Measurements from ENCODE around the gene ODAD3.

ODAD3 gene

DNA sequence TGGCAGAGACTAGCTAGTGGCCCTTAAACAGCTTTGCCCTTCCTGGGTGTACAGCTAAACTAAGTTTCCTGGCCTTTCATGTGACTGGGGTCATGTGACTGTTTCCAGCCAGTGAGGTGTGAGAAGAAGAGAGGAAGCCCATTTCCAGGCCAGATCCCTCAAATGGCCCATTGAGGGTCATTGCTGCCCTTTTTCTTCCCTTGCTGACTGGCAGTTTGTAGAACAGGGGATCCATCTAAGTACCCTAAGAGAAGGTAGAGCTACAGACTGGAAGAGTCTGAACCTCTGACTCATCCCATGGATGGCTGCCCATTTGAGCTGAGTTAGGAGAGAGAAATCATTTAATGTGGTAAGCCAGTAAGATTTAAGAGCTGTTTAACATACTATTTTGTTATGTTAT lies 57.7 kb downstream of the ODAD3 start:
- Histone ChIP-seq H3K27me3 (ENCODE audit: insufficient read depth, poor library complexity, severe bottlenecking) (no peaks in the 10 kb centered on the region), H3K27ac (replicated peaks) (peak overlapping the region; percentile 95), H3K4me3 (replicated peaks; ENCODE audit: insufficient read depth, low read length) (no peak overlapping the region)
- DNase-seq (ENCODE audit: low read depth in 1 of 2, low spot score in 1 of 2): peak; percentile 50 to 74
- peak; percentile 48; the same call in 1 of the 2 replicates for TF ChIP-seq SPI1 (IDR thresholded peaks at IDR 0.05; ENCODE audit: borderline replicate concordance, low read depth)
- no peak for TF ChIP-seq GABPA (IDR thresholded peaks at IDR 0.05; ENCODE audit: low read depth)
- TF ChIP-seq POLR2AphosphoS5 (IDR thresholded peaks at IDR 0.05; ENCODE audit: low read depth): no peak
- TF ChIP-seq, protein P1, sequence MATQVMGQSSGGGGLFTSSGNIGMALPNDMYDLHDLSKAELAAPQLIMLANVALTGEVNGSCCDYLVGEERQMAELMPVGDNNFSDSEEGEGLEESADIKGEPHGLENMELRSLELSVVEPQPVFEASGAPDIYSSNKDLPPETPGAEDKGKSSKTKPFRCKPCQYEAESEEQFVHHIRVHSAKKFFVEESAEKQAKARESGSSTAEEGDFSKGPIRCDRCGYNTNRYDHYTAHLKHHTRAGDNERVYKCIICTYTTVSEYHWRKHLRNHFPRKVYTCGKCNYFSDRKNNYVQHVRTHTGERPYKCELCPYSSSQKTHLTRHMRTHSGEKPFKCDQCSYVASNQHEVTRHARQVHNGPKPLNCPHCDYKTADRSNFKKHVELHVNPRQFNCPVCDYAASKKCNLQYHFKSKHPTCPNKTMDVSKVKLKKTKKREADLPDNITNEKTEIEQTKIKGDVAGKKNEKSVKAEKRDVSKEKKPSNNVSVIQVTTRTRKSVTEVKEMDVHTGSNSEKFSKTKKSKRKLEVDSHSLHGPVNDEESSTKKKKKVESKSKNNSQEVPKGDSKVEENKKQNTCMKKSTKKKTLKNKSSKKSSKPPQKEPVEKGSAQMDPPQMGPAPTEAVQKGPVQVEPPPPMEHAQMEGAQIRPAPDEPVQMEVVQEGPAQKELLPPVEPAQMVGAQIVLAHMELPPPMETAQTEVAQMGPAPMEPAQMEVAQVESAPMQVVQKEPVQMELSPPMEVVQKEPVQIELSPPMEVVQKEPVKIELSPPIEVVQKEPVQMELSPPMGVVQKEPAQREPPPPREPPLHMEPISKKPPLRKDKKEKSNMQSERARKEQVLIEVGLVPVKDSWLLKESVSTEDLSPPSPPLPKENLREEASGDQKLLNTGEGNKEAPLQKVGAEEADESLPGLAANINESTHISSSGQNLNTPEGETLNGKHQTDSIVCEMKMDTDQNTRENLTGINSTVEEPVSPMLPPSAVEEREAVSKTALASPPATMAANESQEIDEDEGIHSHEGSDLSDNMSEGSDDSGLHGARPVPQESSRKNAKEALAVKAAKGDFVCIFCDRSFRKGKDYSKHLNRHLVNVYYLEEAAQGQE (IDR thresholded peaks at IDR 0.05; ENCODE audit: insufficient replicate concordance, low read depth): no peak
- TF ChIP-seq, protein P2, sequence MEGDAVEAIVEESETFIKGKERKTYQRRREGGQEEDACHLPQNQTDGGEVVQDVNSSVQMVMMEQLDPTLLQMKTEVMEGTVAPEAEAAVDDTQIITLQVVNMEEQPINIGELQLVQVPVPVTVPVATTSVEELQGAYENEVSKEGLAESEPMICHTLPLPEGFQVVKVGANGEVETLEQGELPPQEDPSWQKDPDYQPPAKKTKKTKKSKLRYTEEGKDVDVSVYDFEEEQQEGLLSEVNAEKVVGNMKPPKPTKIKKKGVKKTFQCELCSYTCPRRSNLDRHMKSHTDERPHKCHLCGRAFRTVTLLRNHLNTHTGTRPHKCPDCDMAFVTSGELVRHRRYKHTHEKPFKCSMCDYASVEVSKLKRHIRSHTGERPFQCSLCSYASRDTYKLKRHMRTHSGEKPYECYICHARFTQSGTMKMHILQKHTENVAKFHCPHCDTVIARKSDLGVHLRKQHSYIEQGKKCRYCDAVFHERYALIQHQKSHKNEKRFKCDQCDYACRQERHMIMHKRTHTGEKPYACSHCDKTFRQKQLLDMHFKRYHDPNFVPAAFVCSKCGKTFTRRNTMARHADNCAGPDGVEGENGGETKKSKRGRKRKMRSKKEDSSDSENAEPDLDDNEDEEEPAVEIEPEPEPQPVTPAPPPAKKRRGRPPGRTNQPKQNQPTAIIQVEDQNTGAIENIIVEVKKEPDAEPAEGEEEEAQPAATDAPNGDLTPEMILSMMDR (IDR thresholded peaks at IDR 0.05; ENCODE audit: insufficient read depth, low read length): no peak

DNA sequence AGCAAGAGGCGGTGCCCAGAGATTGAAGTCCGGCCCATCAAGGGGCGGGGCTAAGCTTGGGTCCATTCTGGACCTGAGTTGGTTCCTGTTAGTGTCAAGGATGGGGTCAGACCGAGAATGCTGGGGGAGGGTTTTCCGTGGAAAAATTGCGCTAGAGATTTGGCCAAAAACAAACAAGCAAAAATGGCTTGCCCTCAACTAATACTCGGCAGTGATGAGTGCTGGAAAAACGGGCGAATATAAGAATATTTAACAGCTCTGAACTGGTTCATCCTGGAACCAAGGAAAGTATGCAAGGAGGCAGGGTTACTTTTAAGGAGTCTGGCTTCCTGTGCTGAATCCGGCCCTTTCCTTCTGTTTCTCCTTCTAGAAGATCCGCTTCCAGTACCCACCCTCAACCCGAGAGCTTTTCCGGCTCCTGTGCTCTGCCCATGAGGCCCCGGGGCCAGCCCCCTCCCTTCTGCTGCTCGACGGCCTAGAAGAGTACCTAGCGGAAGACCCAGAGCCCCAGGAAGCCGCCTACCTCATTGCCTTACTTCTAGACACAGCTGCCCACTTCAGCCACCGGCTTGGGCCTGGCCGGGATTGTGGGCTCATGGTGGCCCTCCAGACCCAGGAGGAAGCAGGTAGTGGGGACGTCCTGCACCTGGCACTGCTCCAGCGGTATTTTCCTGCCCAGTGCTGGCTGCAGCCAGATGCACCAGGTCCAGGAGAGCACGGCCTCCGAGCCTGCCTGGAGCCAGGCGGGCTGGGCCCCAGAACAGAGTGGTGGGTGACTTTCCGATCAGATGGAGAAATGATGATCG lies 59.6 kb downstream of the ODAD3 start:
- Histone ChIP-seq H3K4me3 (replicated peaks; ENCODE audit: insufficient read depth, low read length) (peak overlapping the region; percentile 68), H3K27ac (replicated peaks) (peak overlapping the region; percentile 95), H3K27me3 (ENCODE audit: insufficient read depth, poor library complexity, severe bottlenecking) (no peaks in the 10 kb centered on the region)
- TF ChIP-seq, protein P1 (IDR thresholded peaks at IDR 0.05; ENCODE audit: insufficient replicate concordance, low read depth): peak; percentile 44
- no peak for TF ChIP-seq GABPA (IDR thresholded peaks at IDR 0.05; ENCODE audit: low read depth)
- peak; percentile 54 to 87 for DNase-seq (ENCODE audit: low read depth in 1 of 2, low spot score in 1 of 2)

DNA sequence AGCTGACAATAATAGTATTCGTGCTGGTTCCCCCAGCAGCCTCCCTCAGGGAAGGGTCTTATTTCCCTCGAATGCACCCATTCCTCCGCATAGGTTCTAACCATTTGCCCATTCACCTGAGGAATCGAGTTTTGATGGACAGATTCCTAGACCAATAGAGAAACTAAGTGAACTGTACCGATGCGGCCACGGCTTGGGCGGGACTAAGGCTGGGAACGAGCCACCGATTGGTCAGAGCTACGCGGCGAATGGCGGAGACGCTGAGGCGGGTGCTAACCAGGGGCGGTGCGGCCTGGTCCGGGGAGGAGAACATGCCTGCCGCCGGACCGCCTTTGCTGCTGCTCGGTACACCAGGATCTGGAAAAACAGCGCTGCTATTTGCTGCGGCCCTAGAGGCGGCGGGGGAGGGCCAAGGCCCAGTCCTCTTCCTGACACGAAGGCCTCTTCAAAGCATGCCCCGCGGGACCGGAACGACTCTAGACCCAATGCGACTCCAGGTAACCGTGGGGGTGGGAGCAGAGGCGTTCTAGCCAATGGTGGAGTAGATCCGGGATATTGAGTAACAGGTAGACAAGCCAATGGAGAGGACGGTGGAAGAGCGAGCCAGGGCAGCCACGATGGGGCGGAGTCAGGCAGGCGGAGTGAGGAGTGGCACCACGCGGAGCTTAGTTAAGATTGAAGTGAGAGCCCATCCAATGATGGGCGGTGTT lies 60.3 kb downstream of the ODAD3 start, which contains the start of gene SWSAP1:
Gene SWSAP1 (plus strand): TSS at position 234 of the 710 bp plus-strand sequence. CDS start 15 bp downstream, at position 249.
- DNase-seq (ENCODE audit: low read depth in 1 of 2, low spot score in 1 of 2): peak; percentile 99 to 100
- Histone ChIP-seq H3K27me3 (ENCODE audit: insufficient read depth, poor library complexity, severe bottlenecking) (no peaks in the 10 kb centered on the region), H3K4me3 (replicated peaks; ENCODE audit: insufficient read depth, low read length) (peak within 1 kb of the TSS; percentile 68), H3K27ac (replicated peaks) (peak within 1 kb of the TSS; percentile 95)
- TF ChIP-seq POLR2AphosphoS5 (IDR thresholded peaks at IDR 0.05; ENCODE audit: low read depth): peak; percentile 85
- TF ChIP-seq, protein P1 (IDR thresholded peaks at IDR 0.05; ENCODE audit: insufficient replicate concordance, low read depth): peak; percentile 49
- TF ChIP-seq, protein P2 (IDR thresholded peaks at IDR 0.05; ENCODE audit: insufficient read depth, low read length): no peak

Measured in HL-60 (cell line).